Adrenal gland (tissue), 12 donors: ENCODE data around the gene RPS6KA5. TPM values are rescaled to one million over a fixed set of nuclear protein-coding genes. Genes with fewer than 3 reads are reported as not detected.

Source experiments
- DNase-seq, 7 donors: peaks; one replicate each; pipeline ENCODE4 v3.0.0-alpha.2; 2019 to 2020
- H3K27ac ChIP-seq, 5 donors: fragments of 200-600 bp; sonication (generic) in 4 of 5; 1 replicate in 3 of 5; 2 replicates in 2 of 5; pipeline versions ENCODE4 v1.5.1 to v1.8.0; 2016 to 2020; ENCODE audit warnings: mild to moderate bottlenecking in 1 of 5
- H3K27me3 ChIP-seq: fragments of 200-600 bp; 2 replicates; pipeline ENCODE4 v1.8.0; 2021
- H3K36me3 ChIP-seq, 2 donors: fragments of 200-600 bp; replicated peaks in 1 of 2; 1 replicate in 1 of 2; 2 replicates in 1 of 2; pipeline versions ENCODE4 v1.5.1 to v1.8.0; 2018 to 2022
- H3K4me1 ChIP-seq, 2 donors: fragments of 200-600 bp; replicated peaks in 1 of 2; 1 replicate in 1 of 2; 2 replicates in 1 of 2; pipeline versions ENCODE4 v1.5.1 to v1.8.0; 2018 to 2021
- H3K4me3 ChIP-seq, 4 donors: fragments of 200-600 bp; sonication (generic) in 3 of 4; one replicate each; pipeline ENCODE4 v1.5.1; 2016 to 2018
- H3K9me3 ChIP-seq, 3 donors: fragments of 200-600 bp; sonication (generic) in 1 of 3; replicated peaks in 1 of 3; 1 replicate in 2 of 3; 2 replicates in 1 of 3; pipeline versions ENCODE4 v1.5.1 to v1.8.0; 2016 to 2021
- POLR2A ChIP-seq, 2 donors: fragments of 450-650 bp; IDR thresholded peaks; one replicate each; pipeline ENCODE4 v1.6.1; 2017; ENCODE audit warnings: antibody characterized with exemption in 2 of 2, mild to moderate bottlenecking in 2 of 2, moderate library complexity in 1 of 2
- WGBS, 4 donors: extraction: QIAGEN DNeasy Blood & Tissue Kit in 2 of 4; methylation state at CpG; one replicate each; pipeline versions ENCODE4 v1.1.5 to v1.1.7; 2013 to 2017; 5-methylcytosine and 5-hydroxymethylcytosine counted together
- intact Hi-C, 2 donors: fragments of 100-400 bp; cut with DNase I; formaldehyde crosslinking; loops; one replicate each; pipeline versions ENCODE4 v1.14.1 to v1.15.0; 2022 to 2023
- polyA plus RNA-seq, 3 donors: library from polyadenylated mRNA; stranded (reverse); fragments of 200-250 nt in 2 of 3; fragments of 350-450 nt in 1 of 3; fragmentation: Illumina TruSeq in 1 of 3; extraction: RNeasy Lipid Tissue Mini Kit (QIAGEN cat#74804) in 1 of 3; gene quantifications; one replicate each; pipeline ENCODE4 v1.2.3, GENCODE V29; 2013 to 2014
- total RNA-seq, 9 donors: library from RNA; depleted of rRNA in 4 of 9; stranded (reverse); fragments of >200 nt in 4 of 9; fragments of 120-200 nt in 1 of 9; fragmentation: NEBNext Ultra II Directional in 1 of 9; extraction: Animal tissue kit (Norgen Biotek cat#: 25700) in 1 of 9; gene quantifications; one replicate each; pipeline versions ENCODE4 v1.1.0 to v1.2.4, GENCODE V29; 2013 to 2023
- TF ChIP-seq, protein P1 (sequence below), 6 experiments: fragments of 450-650 bp in 4 of 6; fragments of 200-600 bp in 2 of 6; sonication (generic) in 1 of 6; IDR thresholded peaks; 1 replicate in 5 of 6; 2 replicates in 1 of 6; pipeline versions ENCODE4 v1.5.1 to v1.8.0; 2016 to 2021; ENCODE audit warnings: antibody characterized with exemption in 6 of 6, mild to moderate bottlenecking in 2 of 6, moderate library complexity in 1 of 6
- donor health status: healthy with polysubstance abuse.
- donor health status: Bipolar disorder and iron deficiency.
- donor health status: DM: yes; HTN: yes; CAD: no.
- donor health status: DM: no; HTN: no; CAD: no.
- donor health status: DM: no; HTN: no; CAD: no.
- donor health status: DM: yes; HTN: yes; CAD: no.

RPS6KA5 gene
- total and polyA plus RNA-seq, 12 donors = 0.27 to 5.5 (median 1.8) TPM

DNA sequence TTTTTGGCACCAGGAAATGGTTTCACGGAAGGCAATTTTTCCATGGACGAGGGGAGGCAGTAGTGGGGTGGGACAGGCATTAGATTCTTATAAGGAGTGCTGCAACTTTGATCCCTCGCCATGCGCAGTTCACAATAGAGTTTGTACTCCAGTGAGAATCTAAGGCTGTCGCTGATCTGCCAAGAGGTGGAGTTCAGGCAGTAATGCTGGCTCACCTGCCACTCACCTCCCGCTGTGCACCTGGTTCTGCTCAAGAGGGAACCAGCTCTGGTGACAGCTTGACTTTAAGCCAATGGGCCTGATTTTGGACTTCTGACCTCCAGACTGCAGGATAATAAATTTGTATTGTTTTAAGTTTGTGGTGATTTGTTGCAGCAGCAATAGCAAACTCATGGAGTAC is 163.4 kb downstream of the RPS6KA5 start:
- H3K36me3 ChIP-seq = no peaks in the 10 kb centered on the region
- no peaks in the 10 kb centered on the region for H3K4me1 ChIP-seq
- 96 to 98% (median 97%) methylated on average over 5 to 6 of the region's 6 CpGs for WGBS, 4 donors
- no peaks in the 10 kb centered on the region for H3K9me3 ChIP-seq
- no peaks in the 10 kb centered on the region for H3K27me3 ChIP-seq
- intact Hi-C loops = no loop called here
- H3K27ac ChIP-seq = no peak overlapping the region
- H3K4me3 ChIP-seq = no peak overlapping the region
- TF ChIP-seq POLR2A (IDR thresholded peaks at IDR 0.05) = no peak
- TF ChIP-seq, protein P1, sequence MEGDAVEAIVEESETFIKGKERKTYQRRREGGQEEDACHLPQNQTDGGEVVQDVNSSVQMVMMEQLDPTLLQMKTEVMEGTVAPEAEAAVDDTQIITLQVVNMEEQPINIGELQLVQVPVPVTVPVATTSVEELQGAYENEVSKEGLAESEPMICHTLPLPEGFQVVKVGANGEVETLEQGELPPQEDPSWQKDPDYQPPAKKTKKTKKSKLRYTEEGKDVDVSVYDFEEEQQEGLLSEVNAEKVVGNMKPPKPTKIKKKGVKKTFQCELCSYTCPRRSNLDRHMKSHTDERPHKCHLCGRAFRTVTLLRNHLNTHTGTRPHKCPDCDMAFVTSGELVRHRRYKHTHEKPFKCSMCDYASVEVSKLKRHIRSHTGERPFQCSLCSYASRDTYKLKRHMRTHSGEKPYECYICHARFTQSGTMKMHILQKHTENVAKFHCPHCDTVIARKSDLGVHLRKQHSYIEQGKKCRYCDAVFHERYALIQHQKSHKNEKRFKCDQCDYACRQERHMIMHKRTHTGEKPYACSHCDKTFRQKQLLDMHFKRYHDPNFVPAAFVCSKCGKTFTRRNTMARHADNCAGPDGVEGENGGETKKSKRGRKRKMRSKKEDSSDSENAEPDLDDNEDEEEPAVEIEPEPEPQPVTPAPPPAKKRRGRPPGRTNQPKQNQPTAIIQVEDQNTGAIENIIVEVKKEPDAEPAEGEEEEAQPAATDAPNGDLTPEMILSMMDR (IDR thresholded peaks at IDR 0.05) = no peak
- DNase-seq = no peak

GRCh38 chr14:90894241-90894640 is 166.2 kb downstream of the RPS6KA5 start:
- Histone ChIP-seq H3K27ac (no peak overlapping the region), H3K4me3 (no peak overlapping the region), H3K4me1 (no peaks in the 10 kb centered on the region), H3K36me3 (no peaks in the 10 kb centered on the region), H3K9me3 (no peaks in the 10 kb centered on the region), H3K27me3 (no peaks in the 10 kb centered on the region)
- intact Hi-C loops = no loop called here
- DNase-seq = no peak
- 78 to 90% (median 85%) methylated on average over 6 of the region's 6 CpGs for WGBS, 4 donors
- TF ChIP-seq POLR2A (IDR thresholded peaks at IDR 0.05) = no peak
- TF ChIP-seq, protein P1 (IDR thresholded peaks at IDR 0.05) = no peak

DNA sequence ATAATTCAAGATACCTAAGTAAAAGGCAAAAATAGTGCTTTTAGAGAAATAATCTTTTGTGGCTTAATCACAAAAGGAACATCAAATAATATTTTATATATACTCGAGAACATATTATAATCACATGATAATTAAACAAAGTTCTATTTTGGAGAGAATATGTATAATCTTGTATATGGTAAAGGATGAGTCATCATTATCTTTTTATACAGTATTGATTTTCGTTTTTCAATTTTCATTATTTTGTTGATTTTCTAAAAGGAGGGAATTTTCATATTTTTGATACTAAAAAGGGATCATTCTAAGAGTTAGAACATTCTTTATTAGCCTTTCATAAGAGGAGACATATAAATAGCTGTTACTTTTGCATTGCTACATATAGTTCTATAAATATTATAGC is 166.9 kb downstream of the RPS6KA5 start:
- Histone ChIP-seq H3K27ac (no peak overlapping the region), H3K36me3 (no peaks in the 10 kb centered on the region), H3K27me3 (no peaks in the 10 kb centered on the region), H3K9me3 (no peaks in the 10 kb centered on the region), H3K4me3 (no peak overlapping the region), H3K4me1 (no peaks in the 10 kb centered on the region)
- no peak for TF ChIP-seq POLR2A (IDR thresholded peaks at IDR 0.05)
- TF ChIP-seq, protein P1 (IDR thresholded peaks at IDR 0.05) = no peak
- DNase-seq = no peak
- intact Hi-C loops = no loop called here
- 85 to 94% (median 88%) methylated on average over 2 of the region's 2 CpGs for WGBS, 4 donors

DNA sequence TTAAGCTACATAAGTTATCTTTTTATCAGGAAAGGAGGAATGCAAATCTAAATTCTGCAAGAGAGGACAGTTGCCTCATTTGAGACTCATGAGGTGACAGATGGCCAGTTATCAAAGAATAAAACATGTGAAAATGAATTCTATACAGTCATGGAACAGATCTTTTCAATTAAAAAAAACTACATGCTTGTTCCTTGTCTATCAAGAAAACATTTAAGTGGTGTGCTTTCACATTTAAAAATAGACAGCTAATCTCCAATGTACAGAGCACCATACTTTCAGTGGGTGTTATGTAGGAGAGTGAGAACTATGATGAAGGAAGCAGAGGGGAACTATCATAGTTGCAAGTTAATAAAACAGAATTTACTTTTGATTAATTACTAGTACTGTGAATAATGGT is 167.5 kb downstream of the RPS6KA5 start:
- Histone ChIP-seq H3K27ac (no peak overlapping the region), H3K9me3 (no peaks in the 10 kb centered on the region), H3K4me3 (no peak overlapping the region), H3K27me3 (no peaks in the 10 kb centered on the region), H3K36me3 (no peaks in the 10 kb centered on the region), H3K4me1 (no peaks in the 10 kb centered on the region)
- no peak for DNase-seq
- intact Hi-C loops = no loop called here
- TF ChIP-seq, protein P1 (IDR thresholded peaks at IDR 0.05) = no peak
- no peak for TF ChIP-seq POLR2A (IDR thresholded peaks at IDR 0.05)
